ENCODE data around the gene NFKB1.

The NFKB1 gene

DNA sequence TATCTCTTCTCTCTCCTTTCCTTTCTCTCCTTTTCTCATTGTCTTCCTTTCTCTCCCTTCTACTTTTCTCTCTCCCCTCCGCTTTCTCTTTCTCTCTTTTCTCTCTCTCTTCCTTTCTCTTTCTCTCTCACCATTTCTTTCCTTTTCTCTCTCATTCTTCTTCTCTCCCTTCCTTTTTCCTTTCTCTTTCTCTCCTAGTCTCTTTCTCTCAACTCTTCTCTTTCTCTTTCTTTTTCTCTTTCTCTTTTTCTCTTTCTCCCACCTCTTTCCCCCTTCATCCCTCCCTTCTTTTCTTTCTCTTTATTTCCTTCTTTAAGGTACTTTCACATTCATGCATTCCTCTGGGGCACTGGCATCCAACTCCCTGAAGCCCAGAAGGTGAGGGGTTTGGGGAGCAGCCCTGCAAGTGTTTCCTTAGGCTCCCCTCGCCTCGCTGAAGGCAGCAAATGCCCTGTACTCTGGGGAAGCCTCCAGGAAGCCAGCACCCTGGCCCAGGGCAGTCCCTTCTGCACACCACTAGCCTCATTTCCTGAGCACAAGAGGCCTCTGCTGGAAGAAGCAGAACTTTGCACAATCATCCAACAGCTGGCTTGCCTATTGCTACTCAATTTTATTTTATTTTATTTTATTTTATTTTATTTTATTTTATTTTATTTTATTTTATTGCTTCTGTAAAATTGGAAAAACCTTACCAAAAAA, 124.2 kb downstream of the NFKB1 start:
- DNase-seq (ENCODE audit: low spot score): peak; percentile 76

DNA sequence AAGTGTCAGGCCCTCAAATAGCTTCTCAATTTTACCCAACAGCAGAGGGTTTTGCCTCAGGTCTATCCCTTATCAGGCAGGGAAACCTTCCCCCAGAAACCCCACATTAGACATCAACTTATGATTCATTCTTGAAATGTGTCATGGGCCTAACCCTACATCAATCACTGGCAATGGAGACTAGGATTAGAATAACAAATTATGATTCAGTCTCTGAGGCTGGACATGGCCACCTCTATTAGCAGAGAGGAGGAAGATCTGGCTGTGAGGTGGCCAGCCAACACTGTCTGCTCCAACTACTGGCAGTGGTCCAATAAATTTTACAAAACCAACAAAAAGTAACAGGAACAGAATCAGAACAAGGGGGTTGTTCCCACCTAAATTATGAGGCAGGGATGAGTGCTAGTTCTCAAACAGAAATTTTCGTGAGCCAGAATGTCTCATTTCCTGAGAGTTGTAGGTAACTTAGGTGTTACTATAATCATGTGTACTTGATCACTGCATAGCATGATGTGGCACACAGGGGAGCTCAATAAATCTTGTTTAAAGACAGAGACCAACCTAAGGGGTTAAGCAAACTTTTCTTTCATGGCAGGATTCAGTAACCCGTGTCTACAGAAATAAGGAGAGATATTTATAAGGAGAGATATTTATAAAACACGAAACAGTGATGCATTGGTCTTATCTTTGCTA, 126.8 kb downstream of the NFKB1 start:
- peak; percentile 42 for DNase-seq (ENCODE audit: low spot score)

DNA sequence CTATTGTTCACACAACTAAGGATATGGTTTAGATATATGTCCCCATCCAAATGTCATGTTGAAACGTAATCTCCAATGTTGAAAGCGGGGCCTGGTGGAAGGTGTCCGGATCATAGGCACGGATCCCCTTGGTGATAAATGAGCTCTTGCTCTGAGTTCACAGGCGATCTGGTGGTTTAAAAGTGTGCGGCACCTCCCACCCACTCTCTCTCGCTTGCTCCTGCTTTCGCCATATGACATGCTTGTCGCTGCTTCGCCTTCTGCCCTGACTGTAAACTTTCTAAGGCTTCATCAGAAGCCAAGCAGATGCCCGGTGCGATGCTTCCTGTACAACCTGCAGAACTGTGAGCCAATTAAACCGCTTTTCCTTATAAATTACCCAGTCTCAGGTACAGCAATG, 128.5 kb downstream of the NFKB1 start:
- DNase-seq (ENCODE audit: low spot score): no peak

DNA sequence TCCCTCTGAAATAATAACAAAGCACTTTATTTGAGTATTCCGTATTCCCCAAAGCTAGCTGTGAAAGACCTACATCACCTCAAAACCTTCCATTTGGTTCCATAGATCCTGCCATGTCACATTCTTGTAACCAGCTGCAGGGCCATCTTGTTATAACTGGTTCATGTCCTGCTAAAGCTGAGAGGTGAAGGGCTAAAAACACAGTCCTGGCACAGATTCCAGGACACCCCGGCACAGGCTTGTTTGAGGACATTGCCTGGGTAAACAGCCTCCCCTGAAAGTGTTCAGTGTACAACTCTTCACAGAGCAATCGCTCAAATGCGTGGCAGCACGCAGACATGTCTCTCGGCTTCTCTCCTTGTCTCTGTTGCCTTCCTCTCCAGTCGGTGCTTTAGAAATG, 130.5 kb downstream of the NFKB1 start:
- DNase-seq (ENCODE audit: low spot score): no peak

DNA sequence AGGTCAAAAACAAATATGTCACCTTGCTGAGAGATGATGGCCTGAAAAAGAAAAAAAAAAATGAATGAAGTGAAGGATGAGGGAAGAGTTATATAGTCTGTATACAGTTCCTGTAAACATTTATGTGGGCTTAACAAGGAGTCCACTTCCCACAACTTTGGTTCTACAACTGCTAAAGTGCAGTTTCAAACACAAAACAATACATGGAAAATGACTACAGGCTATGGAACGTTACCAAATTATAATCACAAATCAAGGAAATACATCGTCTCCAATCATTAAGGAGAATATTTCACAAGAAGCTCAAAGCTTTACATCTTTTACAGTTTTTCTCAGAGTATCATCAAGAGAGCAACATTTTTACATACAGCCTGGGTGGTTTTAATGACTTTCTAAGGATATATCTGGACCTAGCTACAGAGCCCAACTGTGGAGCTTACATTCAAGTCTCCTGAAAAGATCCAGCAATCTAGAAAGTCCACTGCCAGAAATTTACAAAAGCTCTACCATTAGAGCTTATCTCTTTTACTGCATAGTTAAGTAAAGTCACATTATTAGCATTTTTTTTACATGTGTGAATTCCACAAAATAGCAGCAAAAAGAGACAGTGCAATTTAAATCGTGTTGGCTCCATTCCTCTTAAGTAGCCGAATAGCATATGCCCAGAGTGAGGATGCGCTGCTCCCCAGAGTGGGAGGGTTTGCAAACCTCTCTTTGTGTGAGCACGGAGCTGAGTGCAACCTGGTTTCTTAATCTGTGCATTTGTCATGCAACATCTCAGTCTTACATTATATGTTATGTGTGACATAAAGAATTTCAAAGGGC, 131.3 kb downstream of the NFKB1 start:
- DNase-seq (ENCODE audit: low spot score): no peak

DNA sequence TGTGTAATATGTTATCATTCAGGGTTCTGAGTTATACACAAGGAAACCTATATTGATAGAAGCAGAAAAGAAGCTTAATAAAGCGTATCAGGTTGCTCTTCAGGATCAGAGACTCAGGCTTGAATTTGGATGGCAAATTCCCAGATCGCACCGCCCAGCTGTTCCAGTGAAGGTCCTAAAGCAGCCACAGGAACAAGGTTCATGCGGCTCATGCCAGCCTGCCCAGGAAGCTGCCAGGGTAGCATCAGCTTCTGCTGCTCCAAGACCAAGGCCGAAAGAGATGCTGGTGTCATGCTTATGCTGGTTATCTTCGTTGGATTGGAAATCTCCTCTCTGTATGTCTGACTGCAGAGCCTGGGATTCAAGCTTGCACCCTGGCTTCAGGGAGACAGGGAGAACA, 131.9 kb downstream of the NFKB1 start:
- DNase-seq (ENCODE audit: low spot score): no peak

DNA sequence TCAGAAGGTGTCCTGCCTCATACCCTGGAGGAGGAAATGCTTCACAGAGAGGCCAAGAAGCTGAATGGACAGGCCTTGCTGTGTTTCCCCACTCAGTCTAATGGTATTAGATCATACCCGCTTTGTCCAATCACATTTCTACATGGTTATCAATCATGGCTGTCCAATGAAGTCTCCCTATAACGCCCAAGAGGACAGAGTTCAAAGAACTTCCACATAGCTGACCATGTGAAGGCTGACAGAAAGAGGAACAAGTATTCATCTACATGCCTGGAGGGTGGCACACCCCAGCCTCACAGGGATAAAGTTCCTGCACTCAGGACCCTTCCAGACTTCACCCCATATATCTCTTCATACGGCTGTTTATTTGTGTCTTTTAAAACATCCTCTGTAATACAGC, 136.2 kb downstream of the NFKB1 start:
- no peak for DNase-seq (ENCODE audit: low spot score)

DNA sequence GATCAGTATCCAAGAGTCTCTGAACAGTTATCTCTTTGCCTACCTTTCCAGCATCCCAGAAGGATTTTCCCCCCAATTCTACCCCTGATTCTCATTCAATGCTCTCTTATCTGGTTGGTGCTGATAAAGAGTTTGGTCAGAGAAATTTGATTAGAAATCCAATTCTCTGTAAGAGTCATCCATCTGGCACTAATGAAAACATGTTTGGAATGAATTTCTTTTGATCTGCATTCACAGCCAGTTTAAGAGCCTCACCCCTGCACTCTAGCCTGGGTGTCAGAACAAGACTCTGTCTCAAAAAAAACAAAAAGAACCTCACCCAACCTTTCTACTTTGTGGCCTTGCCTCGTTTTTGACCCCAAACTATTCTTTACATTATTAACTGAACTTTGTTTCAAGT, 137.5 kb downstream of the NFKB1 start:
- no peak for DNase-seq (ENCODE audit: low spot score)

DNA sequence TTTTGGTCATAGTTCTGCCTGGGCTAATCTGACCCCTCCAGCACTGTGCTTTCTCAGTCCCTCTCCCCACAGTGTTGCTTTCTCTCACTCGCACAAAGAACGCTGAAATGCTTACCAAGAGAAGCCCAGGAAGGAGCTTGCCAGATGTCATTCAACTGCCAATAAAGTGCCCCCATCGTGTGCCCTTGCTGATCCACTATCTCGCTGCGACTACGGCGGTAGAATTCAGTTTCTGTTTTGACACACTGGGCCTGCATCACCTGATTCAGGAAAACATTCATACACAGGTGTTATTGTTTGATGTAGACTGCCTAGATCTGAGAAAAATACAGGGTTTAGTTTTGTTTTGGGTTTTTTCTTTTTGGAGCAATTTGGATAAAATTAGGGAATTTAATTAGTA, 138.4 kb downstream of the NFKB1 start:
- no peak for DNase-seq (ENCODE audit: low spot score)

DNA sequence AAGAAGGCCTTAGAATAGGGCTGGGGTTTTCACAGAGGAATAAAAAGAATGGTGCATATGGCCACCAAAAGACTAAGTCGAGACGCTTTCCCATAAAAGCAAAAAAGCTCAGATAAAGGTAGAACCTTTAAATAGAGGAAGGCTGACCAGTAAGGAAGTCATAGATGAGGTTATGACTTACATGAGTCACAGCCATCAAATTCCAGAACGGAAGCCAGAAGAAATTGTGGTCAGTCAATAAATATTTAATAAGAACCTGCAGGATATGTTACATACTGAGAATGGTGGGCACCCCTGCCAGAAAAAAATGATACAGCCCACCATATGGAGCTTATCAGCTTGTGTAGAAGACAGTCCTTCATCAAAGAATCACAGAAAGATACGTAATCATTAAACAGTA, 139.5 kb downstream of the NFKB1 start:
- no peak for DNase-seq (ENCODE audit: low spot score)

DNA sequence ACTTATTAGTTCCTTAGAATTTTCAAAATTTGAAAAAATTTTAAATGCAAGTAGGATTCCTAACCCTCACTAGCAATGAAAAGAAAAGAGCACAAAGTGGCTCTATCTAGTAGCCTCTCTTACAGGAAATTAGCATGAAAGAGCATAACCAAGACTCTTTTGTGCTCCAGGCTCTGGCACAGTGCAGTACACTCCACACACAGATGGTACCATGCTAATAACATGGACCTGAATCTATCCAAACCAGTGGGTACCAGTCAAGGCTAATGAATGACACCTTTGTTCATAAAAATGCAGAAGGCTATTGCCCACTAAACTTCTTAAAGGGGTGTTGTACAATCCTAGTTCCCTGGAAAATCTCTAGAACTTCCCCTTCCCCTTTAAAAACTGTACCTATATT, 140.6 kb downstream of the NFKB1 start:
- DNase-seq (ENCODE audit: low spot score): peak; percentile 89

DNA sequence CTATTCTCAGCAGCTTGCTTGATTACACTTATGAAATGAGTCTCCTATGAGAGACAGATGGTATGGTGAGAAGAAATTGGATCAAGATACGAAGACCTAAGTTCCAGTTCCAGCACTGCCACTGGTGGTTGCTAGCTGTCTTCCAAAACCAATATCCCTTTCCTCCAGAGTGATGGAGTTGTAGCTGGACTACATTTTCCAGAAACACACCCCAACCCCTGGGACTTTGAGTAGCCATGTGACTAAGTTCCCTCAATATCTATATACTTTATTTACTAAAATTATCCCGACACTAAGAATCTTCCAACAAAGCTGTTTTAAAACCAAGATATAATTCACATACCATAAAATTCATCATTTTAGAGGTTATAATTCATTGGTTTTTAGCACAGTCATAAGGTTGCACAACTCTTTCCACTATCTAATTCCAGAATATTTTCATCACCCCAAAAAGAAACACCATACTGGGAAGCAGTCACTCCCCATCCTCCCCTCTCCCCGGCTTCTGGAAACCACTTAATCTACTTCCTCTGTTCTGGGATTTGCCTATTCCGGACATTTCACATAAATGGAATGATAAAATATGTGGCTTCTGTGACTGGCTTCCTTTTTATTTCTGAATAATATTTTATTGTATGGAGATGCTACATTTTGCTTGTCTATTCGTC, 141.6 kb downstream of the NFKB1 start:
- no peak for DNase-seq (ENCODE audit: low spot score)

DNA sequence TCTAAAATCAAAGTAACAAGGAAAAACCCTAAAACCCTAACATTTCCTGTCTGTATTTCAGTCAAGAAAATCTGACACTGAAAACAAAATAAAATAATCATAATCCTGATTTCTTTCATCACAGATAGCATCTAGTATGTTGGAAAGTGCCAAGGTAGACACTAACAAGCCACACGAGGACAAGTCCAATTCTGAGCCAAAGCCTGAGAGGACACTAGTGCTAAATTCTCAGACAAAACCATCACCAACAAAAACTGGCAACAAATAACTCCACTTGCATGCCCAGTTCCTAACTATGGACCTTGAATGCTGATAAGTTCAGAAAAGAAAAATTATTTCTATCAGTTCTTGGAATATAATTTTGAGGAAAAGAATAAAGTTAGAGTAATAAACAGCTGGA, 146.0 kb downstream of the NFKB1 start:
- DNase-seq (ENCODE audit: low spot score): no peak

DNA sequence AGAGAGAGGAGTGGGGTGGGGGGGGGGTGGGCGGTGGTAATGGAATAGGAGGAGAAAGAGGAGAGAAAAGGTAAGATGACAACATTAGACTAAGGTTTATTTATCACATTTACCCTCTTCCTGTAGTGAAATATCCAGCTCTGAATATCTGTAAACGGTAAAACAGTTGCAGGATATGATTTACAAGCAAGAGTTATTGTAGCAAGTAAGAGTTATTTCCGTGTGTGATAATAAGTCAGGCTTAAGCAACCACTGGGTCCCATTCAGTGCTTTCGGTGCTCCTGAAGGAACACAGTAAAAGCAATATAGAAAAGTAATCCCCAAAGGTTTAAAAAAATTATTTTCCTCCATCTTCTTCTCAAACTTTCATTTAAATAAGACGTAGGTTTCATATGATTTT, 156.0 kb downstream of the NFKB1 start:
- DNase-seq (ENCODE audit: low spot score): no peak

DNA sequence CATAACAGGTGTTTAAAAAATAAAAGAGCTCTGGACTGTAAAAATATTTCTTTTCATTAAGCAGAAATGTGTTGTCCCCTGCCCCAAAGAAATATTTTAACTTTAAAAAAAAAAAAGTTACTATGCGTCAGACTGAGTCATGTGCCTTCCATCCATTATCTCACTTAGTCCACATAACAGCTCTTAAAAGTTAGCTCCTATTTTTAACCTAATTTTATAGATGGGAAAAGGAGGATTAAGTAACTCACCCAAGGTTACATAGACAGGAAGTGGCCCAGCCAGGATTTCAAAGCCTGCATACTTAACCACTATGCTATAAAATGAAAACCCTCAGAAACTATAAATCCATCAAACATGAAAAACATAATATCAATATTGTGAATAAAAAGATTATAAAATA, 161.9 kb downstream of the NFKB1 start:
- DNase-seq (ENCODE audit: low spot score): peak; percentile 20

DNA sequence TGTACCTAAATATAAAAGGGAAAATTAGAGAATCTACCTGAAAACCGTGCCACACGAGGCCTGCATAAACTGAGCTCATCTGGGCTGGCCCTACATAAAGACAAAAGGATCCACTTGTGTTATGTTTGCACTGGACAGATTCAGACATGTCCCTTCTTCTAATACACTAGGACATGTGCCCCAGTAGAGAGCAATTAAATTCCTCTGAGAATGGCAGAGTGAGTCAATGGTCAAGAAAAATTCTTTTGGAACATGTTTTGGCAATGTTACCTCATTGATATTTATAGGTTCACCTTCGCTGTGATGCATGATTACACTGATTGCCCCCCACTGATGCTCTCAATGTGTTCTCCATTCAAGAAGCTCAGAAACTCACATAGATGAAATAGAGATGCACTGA, 164.4 kb downstream of the NFKB1 start:
- DNase-seq (ENCODE audit: low spot score): no peak

Data from COLO829 (cell line).